Right cardiac atrium (tissue), 5 donors: ENCODE data around the gene NSUN7. TPM values are rescaled to one million over a fixed set of nuclear protein-coding genes. Genes with fewer than 3 reads are reported as not detected.
A peak's percentile ranks its signal among the peaks of the same experiment; 100 is the strongest.

Source experiments
- ATAC-seq, 2 donors: fragments of 200-7000 bp; cut with Tn5 transposase; one replicate each; pipeline versions ENCODE4 v1.8.0 to v1.9.1; 2020; ENCODE audit warnings: moderate library complexity in 2 of 2, mild to moderate bottlenecking in 1 of 2
- DNase-seq, 3 donors: peaks; one replicate each; pipeline ENCODE4 v3.0.0-alpha.2; 2020
- H3K27ac ChIP-seq: one replicate; pipeline ENCODE4 v1.5.1; 2013; ENCODE audit warnings: mild to moderate bottlenecking, low read length, control low read depth, moderate library complexity
- H3K27me3 ChIP-seq: one replicate; pipeline ENCODE4 v1.6.1; 2013; ENCODE audit not compliant: control insufficient read depth, insufficient read depth
- H3K4me1 ChIP-seq: one replicate; pipeline ENCODE4 v1.6.1; 2013; ENCODE audit warnings: low read length; ENCODE audit not compliant: control insufficient read depth, insufficient read depth
- H3K4me3 ChIP-seq: one replicate; pipeline ENCODE4 v1.5.1; 2013; ENCODE audit warnings: low read length, control low read depth
- H3K9me3 ChIP-seq: one replicate; pipeline ENCODE4 v1.6.1; 2013; ENCODE audit warnings: low read length; ENCODE audit not compliant: control insufficient read depth
- WGBS: extraction: QIAGEN DNeasy Blood & Tissue Kit; methylation state at CpG from one replicate; pipeline ENCODE4 v1.1.7; 2013; 5-methylcytosine and 5-hydroxymethylcytosine counted together
- intact Hi-C, 4 donors: fragments of 100-400 bp; cut with DNase I; formaldehyde crosslinking; loops; one replicate each; pipeline versions ENCODE4 v1.11.0 to v1.14.0; 2022 to 2023
- polyA plus RNA-seq: library from polyadenylated mRNA; stranded (reverse); fragments of 200-250 nt; gene quantifications from one replicate; pipeline ENCODE4 v1.2.3, GENCODE V29; 2013
- total RNA-seq, 4 donors: library from RNA; stranded (reverse); fragmentation: NEBNext Ultra II Directional; extraction: Animal tissue kit (Norgen Biotek cat#: 25700); gene quantifications; one replicate each; pipeline ENCODE4 v1.2.1, GENCODE V29; 2021
- donor health status: healthy with polysubstance abuse.
- donor health status: DM: no; HTN: yes; CAD: no.
- donor health status: DM: no; HTN: no; CAD: no.
- donor health status: DM: no; HTN: yes; CAD: no; lungs with severe emphysema.
- donor health status: DM: yes; HTN: yes; CAD: no.

The NSUN7 gene
- total and polyA plus RNA-seq, 5 donors = 2.2 to 6.4 (median 4.4) TPM

- WGBS = 23% methylated on average over 3 of the region's 3 CpGs
- no peaks in the 10 kb centered on the region for H3K27me3 ChIP-seq
- intact Hi-C loops = no loop called here
- no peaks in the 10 kb centered on the region for H3K9me3 ChIP-seq
- H3K27ac ChIP-seq = no peak overlapping the region
- no peak for ATAC-seq
- no peak overlapping the region for H3K4me3 ChIP-seq
- no peaks in the 10 kb centered on the region for H3K4me1 ChIP-seq
- no peak for DNase-seq
These were observed 28.8 kb upstream of the NSUN7 start for GRCh38 chr4:40720916-40721315.

GRCh38 chr4:40721730-40722171, 28.0 kb upstream of the NSUN7 start:
- ATAC-seq (peak in 1 of 2 donors; percentile 35), DNase-seq (no peak)
- intact Hi-C loops = no loop called here
- H3K9me3 ChIP-seq = no peaks in the 10 kb centered on the region
- 84% methylated on average over 5 of the region's 5 CpGs for WGBS
- H3K4me1 ChIP-seq = no peaks in the 10 kb centered on the region
- no peaks in the 10 kb centered on the region for H3K27me3 ChIP-seq
- no peak overlapping the region for H3K4me3 ChIP-seq
- no peak overlapping the region for H3K27ac ChIP-seq

- H3K4me3 ChIP-seq = no peak overlapping the region
- peak overlapping the region; percentile 13 for H3K27ac ChIP-seq
- 59% methylated on average over 5 of the region's 5 CpGs for WGBS
- no peaks in the 10 kb centered on the region for H3K27me3 ChIP-seq
- DNase-seq (peak in 1 of 3 donors; percentile 64), ATAC-seq (peak; percentile 65 to 75)
- no peaks in the 10 kb centered on the region for H3K9me3 ChIP-seq
- no peaks in the 10 kb centered on the region for H3K4me1 ChIP-seq
- intact Hi-C loops = no loop called here
These were observed 27.1 kb upstream of the NSUN7 start for GRCh38 chr4:40722576-40723161.

- no peaks in the 10 kb centered on the region for H3K4me1 ChIP-seq
- intact Hi-C loops = no loop called here
- no peaks in the 10 kb centered on the region for H3K9me3 ChIP-seq
- no peaks in the 10 kb centered on the region for H3K27me3 ChIP-seq
- 94% methylated on average over 3 of the region's 3 CpGs for WGBS
- ATAC-seq = peak in 1 of 2 donors; percentile 41
- no peak for DNase-seq
- no peak overlapping the region for H3K27ac ChIP-seq
- no peak overlapping the region for H3K4me3 ChIP-seq
These were observed 26.0 kb upstream of the NSUN7 start for GRCh38 chr4:40723728-40724127.

GRCh38 chr4:40728333-40728732, 21.4 kb upstream of the NSUN7 start:
- Histone ChIP-seq H3K27me3 (no peaks in the 10 kb centered on the region), H3K27ac (no peak overlapping the region), H3K4me3 (no peak overlapping the region), H3K4me1 (no peaks in the 10 kb centered on the region), H3K9me3 (no peaks in the 10 kb centered on the region)
- ATAC-seq (no peak), DNase-seq (no peak)
- intact Hi-C loops = no loop called here
- WGBS = 70% methylated on average over 3 of the region's 3 CpGs

- Histone ChIP-seq H3K27me3 (no peaks in the 10 kb centered on the region), H3K27ac (no peak overlapping the region), H3K4me1 (no peaks in the 10 kb centered on the region), H3K9me3 (no peaks in the 10 kb centered on the region), H3K4me3 (no peak overlapping the region)
- DNase-seq (no peak), ATAC-seq (no peak)
- intact Hi-C loops = no loop called here
- 76% methylated on average over 1 of the region's 1 CpG for WGBS
These were observed 20.2 kb upstream of the NSUN7 start for GRCh38 chr4:40729555-40729954.

GRCh38 chr4:40730091-40730679, 19.6 kb upstream of the NSUN7 start:
- intact Hi-C loops = loop anchor here in 1 of 4 donors (10.0 kb wide), 2 partner anchors 115 to 195 kb away; no protein-coding TSS in a partner anchor
- H3K27ac ChIP-seq = no peak overlapping the region
- no peak for DNase-seq

GRCh38 chr4:40731361-40731760, 18.4 kb upstream of the NSUN7 start:
- intact Hi-C loops = loop anchor here in 1 of 4 donors (10.0 kb wide), 2 partner anchors 113 to 193 kb away; no protein-coding TSS in a partner anchor
- no peak for DNase-seq
- H3K4me3 ChIP-seq = no peak overlapping the region
- H3K9me3 ChIP-seq = no peaks in the 10 kb centered on the region
- no peaks in the 10 kb centered on the region for H3K4me1 ChIP-seq
- H3K27me3 ChIP-seq = no peaks in the 10 kb centered on the region
- no peak overlapping the region for H3K27ac ChIP-seq
- ATAC-seq = no peak

More at GRCh38 chr4:40730091-40730679, 19.6 kb upstream of the NSUN7 start:
- Histone ChIP-seq H3K9me3 (no peaks in the 10 kb centered on the region), H3K27me3 (no peaks in the 10 kb centered on the region), H3K4me3 (no peak overlapping the region), H3K4me1 (no peaks in the 10 kb centered on the region)
- ATAC-seq = no peak
- WGBS = 82% methylated on average over 5 of the region's 5 CpGs

- 18% methylated on average over 6 of the region's 6 CpGs for WGBS
- H3K27me3 ChIP-seq = no peaks in the 10 kb centered on the region
- H3K27ac ChIP-seq = no peak overlapping the region
- H3K4me1 ChIP-seq = no peaks in the 10 kb centered on the region
- intact Hi-C loops = loop anchor here in 1 of 4 donors (10.0 kb wide), 2 partner anchors 113 to 193 kb away; no protein-coding TSS in a partner anchor
- DNase-seq (peak in 2 of 3 donors; percentile 31 to 63), ATAC-seq (peak; percentile 73 to 84)
- no peaks in the 10 kb centered on the region for H3K9me3 ChIP-seq
- no peak overlapping the region for H3K4me3 ChIP-seq
These were observed 17.9 kb upstream of the NSUN7 start for GRCh38 chr4:40731792-40732245.

GRCh38 chr4:40733752-40734151, 16.0 kb upstream of the NSUN7 start:
- no peak for DNase-seq
- ATAC-seq = no peak
- no peaks in the 10 kb centered on the region for H3K27me3 ChIP-seq
- no peak overlapping the region for H3K27ac ChIP-seq
- no peaks in the 10 kb centered on the region for H3K9me3 ChIP-seq
- no peak overlapping the region for H3K4me3 ChIP-seq
- 70% methylated on average over 7 of the region's 7 CpGs for WGBS
- intact Hi-C loops = loop anchor here in 1 of 4 donors (10.0 kb wide), 2 partner anchors 111 to 191 kb away; no protein-coding TSS in a partner anchor
- H3K4me1 ChIP-seq = no peaks in the 10 kb centered on the region

GRCh38 chr4:40734497-40734896, 15.3 kb upstream of the NSUN7 start:
- intact Hi-C loops = loop anchor here in 1 of 4 donors (10.0 kb wide), 2 partner anchors 110 to 190 kb away; no protein-coding TSS in a partner anchor
- ATAC-seq = no peak

More at GRCh38 chr4:40734497-40734896, 15.3 kb upstream of the NSUN7 start:
- Histone ChIP-seq H3K4me1 (no peaks in the 10 kb centered on the region), H3K4me3 (no peak overlapping the region), H3K9me3 (no peaks in the 10 kb centered on the region), H3K27me3 (no peaks in the 10 kb centered on the region), H3K27ac (no peak overlapping the region)
- 81% methylated on average over 5 of the region's 5 CpGs for WGBS
- DNase-seq = no peak
